HL-60 (cell line): ENCODE results near the gene RAMAC.

ENCODE experiments used
- DNase-seq, 2 experiments: peaks; one replicate each; pipeline ENCODE4 v3.0.0-alpha.2; 2010 to 2020; ENCODE audit warnings: low read depth in 1 of 2, low spot score in 1 of 2
- H3K27ac ChIP-seq: fragments of 250-450 bp; sonication (Bioruptor Pico); replicated peaks from 2 replicates; pipeline ENCODE4 v1.5.1; 2020; ENCODE audit warnings: mild to moderate bottlenecking, moderate library complexity
- H3K27me3 ChIP-seq: fragments of 250-450 bp; sonication (Bioruptor Pico); 2 replicates; pipeline ENCODE4 v1.5.1; 2021; ENCODE audit warnings: mild to moderate bottlenecking, moderate library complexity; ENCODE audit not compliant: insufficient read depth, poor library complexity, severe bottlenecking
- H3K4me3 ChIP-seq: replicated peaks from 2 replicates; pipeline ENCODE4 v1.5.1; 2011; ENCODE audit warnings: mild to moderate bottlenecking, control low read depth, low read length; ENCODE audit not compliant: insufficient read depth
- GABPA ChIP-seq: IDR thresholded peaks from 2 replicates; pipeline ENCODE4 v1.6.1; 2012; ENCODE audit warnings: low read depth
- POLR2AphosphoS5 ChIP-seq: IDR thresholded peaks from 2 replicates; pipeline ENCODE4 v1.6.1; 2012; ENCODE audit warnings: low read depth
- SPI1 ChIP-seq: IDR thresholded peaks from 2 replicates; pipeline ENCODE4 v1.6.1; 2012; ENCODE audit warnings: low read depth, mild to moderate bottlenecking, borderline replicate concordance
- TF ChIP-seq, protein P1 (sequence below): IDR thresholded peaks from 2 replicates; pipeline ENCODE4 v1.6.1; 2012; ENCODE audit warnings: low read depth; ENCODE audit not compliant: insufficient replicate concordance
- TF ChIP-seq, protein P2 (sequence below): IDR thresholded peaks from one replicate; pipeline ENCODE4 v1.5.1; 2011; ENCODE audit warnings: low read length, control low read depth, inconsistent platforms; ENCODE audit not compliant: insufficient read depth

RAMAC gene

GRCh38 chr15:83012076-83012426 is 26.0 kb downstream of the RAMAC start:
- no peak for DNase-seq

GRCh38 chr15:83012636-83013035 is 26.6 kb downstream of the RAMAC start:
- Histone ChIP-seq H3K27ac (no peak overlapping the region), H3K27me3 (no peaks in the 10 kb centered on the region), H3K4me3 (no peak overlapping the region)
- peak in 1 of 2 experiments; percentile 48 for DNase-seq
- TF ChIP-seq POLR2AphosphoS5 = no peak
- TF ChIP-seq, protein P1, sequence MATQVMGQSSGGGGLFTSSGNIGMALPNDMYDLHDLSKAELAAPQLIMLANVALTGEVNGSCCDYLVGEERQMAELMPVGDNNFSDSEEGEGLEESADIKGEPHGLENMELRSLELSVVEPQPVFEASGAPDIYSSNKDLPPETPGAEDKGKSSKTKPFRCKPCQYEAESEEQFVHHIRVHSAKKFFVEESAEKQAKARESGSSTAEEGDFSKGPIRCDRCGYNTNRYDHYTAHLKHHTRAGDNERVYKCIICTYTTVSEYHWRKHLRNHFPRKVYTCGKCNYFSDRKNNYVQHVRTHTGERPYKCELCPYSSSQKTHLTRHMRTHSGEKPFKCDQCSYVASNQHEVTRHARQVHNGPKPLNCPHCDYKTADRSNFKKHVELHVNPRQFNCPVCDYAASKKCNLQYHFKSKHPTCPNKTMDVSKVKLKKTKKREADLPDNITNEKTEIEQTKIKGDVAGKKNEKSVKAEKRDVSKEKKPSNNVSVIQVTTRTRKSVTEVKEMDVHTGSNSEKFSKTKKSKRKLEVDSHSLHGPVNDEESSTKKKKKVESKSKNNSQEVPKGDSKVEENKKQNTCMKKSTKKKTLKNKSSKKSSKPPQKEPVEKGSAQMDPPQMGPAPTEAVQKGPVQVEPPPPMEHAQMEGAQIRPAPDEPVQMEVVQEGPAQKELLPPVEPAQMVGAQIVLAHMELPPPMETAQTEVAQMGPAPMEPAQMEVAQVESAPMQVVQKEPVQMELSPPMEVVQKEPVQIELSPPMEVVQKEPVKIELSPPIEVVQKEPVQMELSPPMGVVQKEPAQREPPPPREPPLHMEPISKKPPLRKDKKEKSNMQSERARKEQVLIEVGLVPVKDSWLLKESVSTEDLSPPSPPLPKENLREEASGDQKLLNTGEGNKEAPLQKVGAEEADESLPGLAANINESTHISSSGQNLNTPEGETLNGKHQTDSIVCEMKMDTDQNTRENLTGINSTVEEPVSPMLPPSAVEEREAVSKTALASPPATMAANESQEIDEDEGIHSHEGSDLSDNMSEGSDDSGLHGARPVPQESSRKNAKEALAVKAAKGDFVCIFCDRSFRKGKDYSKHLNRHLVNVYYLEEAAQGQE = no peak
- TF ChIP-seq, protein P2, sequence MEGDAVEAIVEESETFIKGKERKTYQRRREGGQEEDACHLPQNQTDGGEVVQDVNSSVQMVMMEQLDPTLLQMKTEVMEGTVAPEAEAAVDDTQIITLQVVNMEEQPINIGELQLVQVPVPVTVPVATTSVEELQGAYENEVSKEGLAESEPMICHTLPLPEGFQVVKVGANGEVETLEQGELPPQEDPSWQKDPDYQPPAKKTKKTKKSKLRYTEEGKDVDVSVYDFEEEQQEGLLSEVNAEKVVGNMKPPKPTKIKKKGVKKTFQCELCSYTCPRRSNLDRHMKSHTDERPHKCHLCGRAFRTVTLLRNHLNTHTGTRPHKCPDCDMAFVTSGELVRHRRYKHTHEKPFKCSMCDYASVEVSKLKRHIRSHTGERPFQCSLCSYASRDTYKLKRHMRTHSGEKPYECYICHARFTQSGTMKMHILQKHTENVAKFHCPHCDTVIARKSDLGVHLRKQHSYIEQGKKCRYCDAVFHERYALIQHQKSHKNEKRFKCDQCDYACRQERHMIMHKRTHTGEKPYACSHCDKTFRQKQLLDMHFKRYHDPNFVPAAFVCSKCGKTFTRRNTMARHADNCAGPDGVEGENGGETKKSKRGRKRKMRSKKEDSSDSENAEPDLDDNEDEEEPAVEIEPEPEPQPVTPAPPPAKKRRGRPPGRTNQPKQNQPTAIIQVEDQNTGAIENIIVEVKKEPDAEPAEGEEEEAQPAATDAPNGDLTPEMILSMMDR = no peak
- TF ChIP-seq GABPA = no peak
- no peak for TF ChIP-seq SPI1

More at GRCh38 chr15:83012076-83012426, 26.0 kb downstream of the RAMAC start:
- TF ChIP-seq, protein P2 = no peak
- TF ChIP-seq POLR2AphosphoS5 (no peak), GABPA (no peak), SPI1 (no peak)
- TF ChIP-seq, protein P1 = no peak
- Histone ChIP-seq H3K27ac (peak overlapping the region; percentile 80), H3K4me3 (peak overlapping the region; percentile 100), H3K27me3 (no peaks in the 10 kb centered on the region)

DNA sequence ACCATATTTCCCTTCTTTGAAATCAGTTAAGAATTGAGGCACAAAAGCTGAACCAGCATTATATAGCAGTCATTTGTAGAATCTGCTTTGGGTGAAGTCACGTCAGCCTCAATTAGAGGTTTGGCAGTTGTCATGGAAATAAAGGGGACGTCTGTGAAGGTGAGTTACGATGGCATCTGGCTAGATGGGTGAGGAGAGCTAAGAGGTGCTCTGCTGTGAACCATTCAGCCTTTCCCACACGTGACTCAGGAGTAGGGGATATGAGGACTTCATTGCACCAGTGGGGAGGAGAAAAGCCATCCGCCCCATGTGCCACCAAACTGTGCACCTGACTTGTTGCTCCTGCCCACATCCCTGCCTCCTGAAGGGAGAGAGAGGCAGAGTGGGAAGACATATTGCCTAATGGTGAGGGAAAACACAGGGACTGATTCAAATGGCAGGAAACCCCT is 28.2 kb downstream of the RAMAC start:
- TF ChIP-seq POLR2AphosphoS5 (no peak; the same call in 1 of the 2 replicates), GABPA (no peak)
- TF ChIP-seq, protein P2 = no peak
- Histone ChIP-seq H3K4me3 (no peak overlapping the region), H3K27ac (no peak overlapping the region), H3K27me3 (no peaks in the 10 kb centered on the region)
- no peak for DNase-seq

- DNase-seq = no peak
- Histone ChIP-seq H3K4me3 (no peak overlapping the region), H3K27ac (no peak overlapping the region), H3K27me3 (no peaks in the 10 kb centered on the region)
- TF ChIP-seq, protein P1 = no peak
- TF ChIP-seq POLR2AphosphoS5 (no peak), SPI1 (no peak), GABPA (no peak)
- TF ChIP-seq, protein P2 = no peak
Measured at GRCh38 chr15:83015361-83015760, 29.4 kb downstream of the RAMAC start.
